CD14-positive monocyte (primary cell): ENCODE results near the gene FUT4. TPM values are rescaled to one million over a fixed set of nuclear protein-coding genes. Genes with fewer than 3 reads are reported as not detected.

Experiments
- DNase-seq, 3 donors: peaks; one replicate each; pipeline ENCODE4 v3.0.0-alpha.2; 2011 to 2022
- H2AFZ ChIP-seq: 2 replicates; pipeline ENCODE4 v1.6.0; 2012; ENCODE audit warnings: mild to moderate bottlenecking, low read depth, low read length, inconsistent platforms; ENCODE audit not compliant: insufficient read depth, poor library complexity, severe bottlenecking
- H3K27ac ChIP-seq, 2 donors: 1 replicate in 1 of 2; 2 replicates in 1 of 2; pipeline ENCODE4 v1.5.1; 2012 to 2013; ENCODE audit warnings: low read length in 2 of 2, control low read depth in 1 of 2, inconsistent platforms in 1 of 2, low read depth in 1 of 2, mild to moderate bottlenecking in 1 of 2
- H3K27me3 ChIP-seq, 2 donors: one replicate each; pipeline versions ENCODE4 v1.6.0 to v1.6.1; 2011 to 2013; ENCODE audit warnings: low read length in 2 of 2; ENCODE audit not compliant: control insufficient read depth in 2 of 2, insufficient read depth in 2 of 2
- H3K36me3 ChIP-seq, 2 donors: replicated peaks in 1 of 2; 1 replicate in 1 of 2; 2 replicates in 1 of 2; pipeline versions ENCODE4 v1.5.1 to v1.6.1; 2012 to 2013; ENCODE audit warnings: low read length in 2 of 2, control low read depth in 1 of 2, inconsistent platforms in 1 of 2, mild to moderate bottlenecking in 1 of 2; ENCODE audit not compliant: insufficient read depth in 2 of 2, control insufficient read depth in 1 of 2
- H3K4me1 ChIP-seq, 2 donors: 1 replicate in 1 of 2; 2 replicates in 1 of 2; pipeline versions ENCODE4 v1.5.1 to v1.6.1; 2012 to 2013; ENCODE audit warnings: low read length in 2 of 2, control low read depth in 1 of 2, inconsistent platforms in 1 of 2, mild to moderate bottlenecking in 1 of 2, moderate library complexity in 1 of 2; ENCODE audit not compliant: insufficient read depth in 2 of 2, control insufficient read depth in 1 of 2
- H3K4me2 ChIP-seq: replicated peaks from 2 replicates; pipeline ENCODE3; 2012; ENCODE audit warnings: low read length, moderate library complexity, mild to moderate bottlenecking; ENCODE audit not compliant: poor library complexity, severe bottlenecking; ENCODE audit errors: extremely low read depth
- H3K4me3 ChIP-seq, 3 experiments: fragments of 200-600 bp in 1 of 3; sonication (generic) in 1 of 3; replicated peaks in 1 of 3; 1 replicate in 2 of 3; 2 replicates in 1 of 3; pipeline ENCODE4 v1.5.1; 2011 to 2013; ENCODE audit warnings: low read length in 3 of 3, mild to moderate bottlenecking in 3 of 3, control low read depth in 2 of 3, low read depth in 2 of 3, inconsistent platforms in 1 of 3, moderate library complexity in 1 of 3
- H3K79me2 ChIP-seq: 2 replicates; pipeline ENCODE4 v1.6.0; 2012; ENCODE audit warnings: mild to moderate bottlenecking, control low read depth, inconsistent platforms, low read length, moderate library complexity; ENCODE audit not compliant: insufficient read depth
- H3K9ac ChIP-seq: 2 replicates; pipeline ENCODE4 v1.6.0; 2017; ENCODE audit warnings: low read length, mild to moderate bottlenecking; ENCODE audit not compliant: insufficient read depth, poor library complexity, severe bottlenecking
- H3K9me3 ChIP-seq, 2 donors: replicated peaks in 1 of 2; 1 replicate in 1 of 2; 2 replicates in 1 of 2; pipeline versions ENCODE4 v1.5.1 to v1.6.1; 2012 to 2013; ENCODE audit warnings: low read length in 2 of 2, control low read depth in 1 of 2; ENCODE audit not compliant: control insufficient read depth in 1 of 2, insufficient read depth in 1 of 2
- H4K20me1 ChIP-seq: 2 replicates; pipeline ENCODE4 v1.6.0; 2012; ENCODE audit warnings: mild to moderate bottlenecking, low read length, control low read depth, moderate library complexity; ENCODE audit not compliant: insufficient read depth
- H3K27ac Mint-ChIP-seq, 7 donors: one replicate each; pipeline ENCODE4 v1.8.0; 2020; ENCODE audit warnings: mild to moderate bottlenecking in 7 of 7, mixed read lengths in 7 of 7, moderate library complexity in 6 of 7, inconsistent platforms in 2 of 7
- H3K27me3 Mint-ChIP-seq, 3 donors: one replicate each; pipeline ENCODE4 v1.8.0; 2021 to 2022; ENCODE audit warnings: low read depth in 3 of 3, mild to moderate bottlenecking in 3 of 3, mixed read lengths in 3 of 3, moderate library complexity in 3 of 3, inconsistent platforms in 1 of 3
- H3K36me3 Mint-ChIP-seq, 2 donors: one replicate each; pipeline ENCODE4 v1.8.0; 2020; ENCODE audit warnings: mixed read lengths in 2 of 2, inconsistent platforms in 1 of 2, mild to moderate bottlenecking in 1 of 2
- H3K4me1 Mint-ChIP-seq: one replicate; pipeline ENCODE4 v1.8.0; 2020; ENCODE audit warnings: mild to moderate bottlenecking, mixed read lengths
- H3K4me3 Mint-ChIP-seq, 2 donors: one replicate each; pipeline ENCODE4 v1.8.0; 2020; ENCODE audit warnings: mild to moderate bottlenecking in 2 of 2, mixed read lengths in 2 of 2, moderate library complexity in 1 of 2
- H3K9me3 Mint-ChIP-seq, 7 donors: one replicate each; pipeline ENCODE4 v1.8.0; 2020 to 2022; ENCODE audit warnings: mixed read lengths in 7 of 7, mild to moderate bottlenecking in 6 of 7, moderate library complexity in 6 of 7, inconsistent platforms in 2 of 7
- WGBS: methylation state at CpG from one replicate; pipeline ENCODE4 v1.1.5; 2013; ENCODE audit warnings: missing lambda C conversion rate; ENCODE audit not compliant: insufficient coverage; 5-methylcytosine and 5-hydroxymethylcytosine counted together
- intact Hi-C, 2 donors: fragments of 100-400 bp; cut with micrococcal nuclease; formaldehyde crosslinking; loops; one replicate each; pipeline versions ENCODE4 v1.15.0 to v1.15.1; 2023
- polyA plus RNA-seq, 3 donors: library from polyadenylated mRNA; depleted of rRNA in 1 of 3; unstranded in 2 of 3; stranded (reverse) in 1 of 3; fragments of 300-500 nt in 2 of 3; fragments of >200 nt in 1 of 3; fragmentation: Illumina TruSeq in 2 of 3; gene quantifications; 1 replicate in 2 of 3; 2 replicates in 1 of 3; pipeline ENCODE4 v1.2.3, GENCODE V29; 2012 to 2021
- TF ChIP-seq, protein P1 (sequence below): fragments of 200-600 bp; IDR thresholded peaks from one replicate; pipeline ENCODE4 v1.8.0; 2022; ENCODE audit warnings: antibody characterized with exemption, mild to moderate bottlenecking

Gene FUT4
- polyA plus RNA-seq, 3 donors = 5.4 to 19.9 (median 6.5) TPM

DNA sequence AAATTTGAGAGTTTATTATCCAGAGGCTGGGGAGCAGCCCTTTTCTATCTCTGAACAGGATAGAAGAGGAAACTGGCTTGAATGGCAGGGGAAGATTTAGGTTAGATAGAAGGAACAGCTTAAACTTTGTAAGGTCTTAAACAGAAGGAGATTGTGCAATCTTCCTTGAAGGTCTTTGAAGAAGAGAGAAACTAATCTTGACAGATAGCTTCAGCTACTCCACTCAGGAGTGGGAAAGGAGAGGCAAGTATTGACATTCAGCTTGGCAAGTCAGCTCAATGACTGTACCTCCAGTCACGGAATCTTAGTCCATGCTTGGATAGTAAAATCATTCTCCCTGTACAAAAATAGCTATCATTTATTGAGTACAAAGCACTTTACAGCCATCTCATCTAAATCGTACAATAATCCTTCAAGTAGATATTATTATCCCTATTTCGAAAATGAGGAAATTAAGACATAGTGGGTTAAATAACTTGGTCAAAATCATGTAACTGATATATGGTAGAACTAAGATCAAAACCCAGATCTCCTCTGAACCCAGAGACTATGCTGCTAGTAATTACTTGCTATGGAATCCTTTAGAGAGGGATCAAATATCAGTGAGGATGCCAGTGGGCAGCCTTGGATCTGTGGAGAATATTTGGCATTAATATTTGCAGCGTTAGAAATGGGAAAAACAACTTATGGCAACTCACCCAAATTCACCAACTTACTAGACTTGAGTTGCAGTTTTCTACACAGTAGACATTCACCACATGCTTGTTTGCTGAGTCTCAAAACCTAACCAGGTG, 16.9 kb upstream of the FUT4 start:
- Histone ChIP-seq H3K27me3 (no peaks in the 10 kb centered on the region), H3K4me3 (peak overlapping the region in 2 of 3 experiments; percentile 30 to 54), H4K20me1 (no peaks in the 10 kb centered on the region), H3K36me3 (no peaks in the 10 kb centered on the region), H2AFZ (peak overlapping the region; percentile 43), H3K4me1 (peaks cover 20 to 21% of the 10 kb centered on the region in 2 donors), H3K9me3 (no peaks in the 10 kb centered on the region), H3K79me2 (peaks cover 8% of the 10 kb centered on the region), H3K4me2 (peak overlapping the region; percentile 47), H3K27ac (peak overlapping the region in 1 of 2 donors; percentile 62), H3K9ac (no peak overlapping the region)
- no peaks in the 10 kb centered on the region for H3K36me3 Mint-ChIP-seq
- H3K9me3 Mint-ChIP-seq = no peaks in the 10 kb centered on the region
- TF ChIP-seq, protein P1, sequence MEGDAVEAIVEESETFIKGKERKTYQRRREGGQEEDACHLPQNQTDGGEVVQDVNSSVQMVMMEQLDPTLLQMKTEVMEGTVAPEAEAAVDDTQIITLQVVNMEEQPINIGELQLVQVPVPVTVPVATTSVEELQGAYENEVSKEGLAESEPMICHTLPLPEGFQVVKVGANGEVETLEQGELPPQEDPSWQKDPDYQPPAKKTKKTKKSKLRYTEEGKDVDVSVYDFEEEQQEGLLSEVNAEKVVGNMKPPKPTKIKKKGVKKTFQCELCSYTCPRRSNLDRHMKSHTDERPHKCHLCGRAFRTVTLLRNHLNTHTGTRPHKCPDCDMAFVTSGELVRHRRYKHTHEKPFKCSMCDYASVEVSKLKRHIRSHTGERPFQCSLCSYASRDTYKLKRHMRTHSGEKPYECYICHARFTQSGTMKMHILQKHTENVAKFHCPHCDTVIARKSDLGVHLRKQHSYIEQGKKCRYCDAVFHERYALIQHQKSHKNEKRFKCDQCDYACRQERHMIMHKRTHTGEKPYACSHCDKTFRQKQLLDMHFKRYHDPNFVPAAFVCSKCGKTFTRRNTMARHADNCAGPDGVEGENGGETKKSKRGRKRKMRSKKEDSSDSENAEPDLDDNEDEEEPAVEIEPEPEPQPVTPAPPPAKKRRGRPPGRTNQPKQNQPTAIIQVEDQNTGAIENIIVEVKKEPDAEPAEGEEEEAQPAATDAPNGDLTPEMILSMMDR = no peak
- H3K4me1 Mint-ChIP-seq = peaks cover 23% of the 10 kb centered on the region
- peak overlapping the region; percentile 23 to 84 (median 80) for H3K27ac Mint-ChIP-seq
- intact Hi-C loops = no loop called here
- peak overlapping the region; percentile 51 to 84 for H3K4me3 Mint-ChIP-seq
- DNase-seq = peak; percentile 17 to 58 (median 37)
- no peaks in the 10 kb centered on the region for H3K27me3 Mint-ChIP-seq
- WGBS = no CpG with 5 or more reads among the region's 4 CpGs

DNA sequence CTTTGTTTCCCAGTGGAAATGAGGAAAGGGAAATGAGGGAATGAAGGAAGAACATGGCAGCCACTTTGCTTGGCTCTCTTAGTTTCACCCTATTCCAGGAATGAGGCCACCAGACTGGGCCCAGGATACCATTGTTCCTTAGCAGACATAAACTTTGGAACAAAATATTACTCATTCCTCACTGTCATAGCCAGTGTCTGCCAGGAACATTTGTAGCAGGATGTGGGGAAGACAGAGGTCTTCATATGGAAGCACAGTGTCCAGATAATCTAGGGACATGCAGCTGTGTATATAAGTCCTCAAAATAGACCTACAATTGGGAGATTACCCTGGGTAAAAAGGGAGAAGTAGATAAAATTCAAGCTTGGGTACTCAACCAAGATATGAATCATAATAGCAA, 15.2 kb upstream of the FUT4 start:
- intact Hi-C loops = no loop called here
- peak overlapping the region in 1 of 7 donors; percentile 41 for H3K27ac Mint-ChIP-seq
- Histone ChIP-seq H3K27me3 (no peaks in the 10 kb centered on the region), H3K4me1 (peaks cover 24 to 26% of the 10 kb centered on the region in 2 donors), H3K9me3 (no peaks in the 10 kb centered on the region), H3K9ac (no peak overlapping the region), H3K79me2 (peaks cover 8% of the 10 kb centered on the region), H3K27ac (no peak overlapping the region), H3K4me3 (no peak overlapping the region), H3K4me2 (no peak overlapping the region), H3K36me3 (no peaks in the 10 kb centered on the region), H4K20me1 (no peaks in the 10 kb centered on the region), H2AFZ (no peak overlapping the region)
- peaks cover 28% of the 10 kb centered on the region for H3K4me1 Mint-ChIP-seq
- H3K4me3 Mint-ChIP-seq = no peak overlapping the region
- H3K36me3 Mint-ChIP-seq = no peaks in the 10 kb centered on the region
- H3K9me3 Mint-ChIP-seq = no peaks in the 10 kb centered on the region
- TF ChIP-seq, protein P1 = no peak
- DNase-seq = no peak
- H3K27me3 Mint-ChIP-seq = no peaks in the 10 kb centered on the region
